H1 (cell line): ENCODE data around the gene PTPRC.

Experiments
- CBX8 ChIP-seq: fragments of 300-800, 300-1000 bp; sonication (generic); IDR thresholded peaks from 2 replicates; pipeline ENCODE4 v1.7.1; 2016; ENCODE audit warnings: low read depth, low read length, borderline replicate concordance
- EP300 ChIP-seq, 2 experiments: IDR thresholded peaks; 1 replicate in 1 of 2; 2 replicates in 1 of 2; pipeline ENCODE4 v1.6.1; 2011 to 2012; ENCODE audit warnings: low read depth in 2 of 2, low read length in 2 of 2, mild to moderate bottlenecking in 2 of 2, borderline replicate concordance in 1 of 2, inconsistent platforms in 1 of 2, moderate library complexity in 1 of 2
- EZH2 ChIP-seq: fragments of 200-600 bp; sonication (generic); IDR thresholded peaks from 2 replicates; pipeline ENCODE4 v1.7.1; 2012; ENCODE audit warnings: low read depth, mild to moderate bottlenecking, moderate library complexity, low read length, inconsistent platforms; ENCODE audit not compliant: severe bottlenecking
- NANOG ChIP-seq: IDR thresholded peaks from 2 replicates; pipeline ENCODE4 v1.6.1; 2011; ENCODE audit warnings: low read length, low read depth, mild to moderate bottlenecking, inconsistent platforms; ENCODE audit not compliant: insufficient read depth, poor library complexity, severe bottlenecking
- POLR2A ChIP-seq, 2 experiments: IDR thresholded peaks; 1 replicate in 1 of 2; 2 replicates in 1 of 2; pipeline ENCODE4 v1.6.1; 2011; ENCODE audit warnings: low read depth in 2 of 2, low read length in 2 of 2, mild to moderate bottlenecking in 2 of 2; ENCODE audit errors: control extremely low read depth in 1 of 2
- POLR2AphosphoS5 ChIP-seq: IDR thresholded peaks from 2 replicates; pipeline ENCODE4 v1.6.1; 2011; ENCODE audit warnings: low read depth, low read length
- RAD21 ChIP-seq, 2 experiments: IDR thresholded peaks in 1 of 2; conservative IDR thresholded peaks in 1 of 2; 2 replicates each; pipeline ENCODE4 v1.6.1; 2011; ENCODE audit warnings: low read depth in 2 of 2, low read length in 2 of 2, improper control_type of control experiment in 1 of 2, inconsistent platforms in 1 of 2, mild to moderate bottlenecking in 1 of 2, moderate library complexity in 1 of 2
- RBBP5 ChIP-seq: IDR thresholded peaks from 2 replicates; pipeline ENCODE4 v1.7.1; 2012; ENCODE audit warnings: low read depth, mild to moderate bottlenecking, inconsistent platforms, low read length, moderate library complexity, borderline replicate concordance
- RFX5 ChIP-seq: IDR thresholded peaks from 2 replicates; pipeline ENCODE4 v1.6.1; 2011; ENCODE audit warnings: low read depth, low read length, improper control_type of control experiment, borderline replicate concordance
- SIRT6 ChIP-seq: IDR thresholded peaks from one replicate; pipeline ENCODE4 v1.7.1; 2012; ENCODE audit warnings: low read length, inconsistent platforms
- SUZ12 ChIP-seq: fragments of 200-600 bp; sonication (generic); IDR thresholded peaks from 2 replicates; pipeline ENCODE4 v1.6.1; 2012; ENCODE audit warnings: mild to moderate bottlenecking, inconsistent platforms, low read length, moderate library complexity, mixed read lengths
- TBP ChIP-seq: IDR thresholded peaks from 2 replicates; pipeline ENCODE4 v1.6.1; 2011; ENCODE audit warnings: low read depth, low read length, improper control_type of control experiment
- ZNF274 ChIP-seq: IDR thresholded peaks from 2 replicates; pipeline ENCODE4 v1.7.0; 2012; ENCODE audit warnings: low read length, borderline replicate concordance; ENCODE audit errors: extremely low read depth
- TF ChIP-seq, protein P1 (sequence below), 3 experiments: IDR thresholded peaks; 1 replicate in 2 of 3; 2 replicates in 1 of 3; pipeline versions ENCODE4 v1.5.1 to v1.6.1; 2011; ENCODE audit warnings: low read length in 3 of 3, mild to moderate bottlenecking in 3 of 3, inconsistent platforms in 2 of 3, low read depth in 1 of 3, moderate library complexity in 1 of 3; ENCODE audit not compliant: insufficient read depth in 1 of 3; ENCODE audit errors: control extremely low read depth in 1 of 3

DNA sequence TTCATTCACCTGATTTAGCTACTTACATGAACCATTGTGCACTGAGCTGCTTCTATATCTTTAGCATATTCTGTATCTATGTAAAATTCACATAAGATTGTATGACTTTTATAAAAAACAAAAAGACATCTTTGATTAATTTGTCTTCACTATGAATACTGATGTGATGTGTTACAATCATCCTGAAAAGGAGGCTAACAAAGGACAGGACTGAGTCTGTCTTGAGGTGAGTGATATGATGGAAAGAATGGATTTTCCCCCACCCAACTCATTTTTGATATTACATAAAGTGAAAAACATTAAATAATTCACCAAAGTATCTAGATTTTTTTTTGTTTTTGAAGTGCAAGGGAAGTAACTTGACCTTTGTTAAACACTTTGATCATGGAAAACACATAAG is 9.8 kb downstream of the PTPRC start:
- TF ChIP-seq POLR2AphosphoS5 (no peak), NANOG (no peak), EZH2 (no peak), SUZ12 (no peak), TBP (no peak), POLR2A (IDR thresholded peaks at IDR 0.05; ENCODE audit: control extremely low read depth in 1 of 2, low read depth in 2 of 2, low read length in 2 of 2) (no peak), CBX8 (no peak), RBBP5 (no peak), SIRT6 (no peak), EP300 (IDR thresholded peaks at IDR 0.05; ENCODE audit: borderline replicate concordance in 1 of 2, low read depth in 2 of 2, low read length in 2 of 2) (no peak), ZNF274 (no peak), RFX5 (no peak), RAD21 (IDR thresholded peaks at IDR 0.05 in 1 of 2, conservative IDR thresholded peaks at IDR 0.05 in 1 of 2; ENCODE audit: low read depth in 2 of 2, low read length in 2 of 2) (no peak)
- TF ChIP-seq, protein P1, sequence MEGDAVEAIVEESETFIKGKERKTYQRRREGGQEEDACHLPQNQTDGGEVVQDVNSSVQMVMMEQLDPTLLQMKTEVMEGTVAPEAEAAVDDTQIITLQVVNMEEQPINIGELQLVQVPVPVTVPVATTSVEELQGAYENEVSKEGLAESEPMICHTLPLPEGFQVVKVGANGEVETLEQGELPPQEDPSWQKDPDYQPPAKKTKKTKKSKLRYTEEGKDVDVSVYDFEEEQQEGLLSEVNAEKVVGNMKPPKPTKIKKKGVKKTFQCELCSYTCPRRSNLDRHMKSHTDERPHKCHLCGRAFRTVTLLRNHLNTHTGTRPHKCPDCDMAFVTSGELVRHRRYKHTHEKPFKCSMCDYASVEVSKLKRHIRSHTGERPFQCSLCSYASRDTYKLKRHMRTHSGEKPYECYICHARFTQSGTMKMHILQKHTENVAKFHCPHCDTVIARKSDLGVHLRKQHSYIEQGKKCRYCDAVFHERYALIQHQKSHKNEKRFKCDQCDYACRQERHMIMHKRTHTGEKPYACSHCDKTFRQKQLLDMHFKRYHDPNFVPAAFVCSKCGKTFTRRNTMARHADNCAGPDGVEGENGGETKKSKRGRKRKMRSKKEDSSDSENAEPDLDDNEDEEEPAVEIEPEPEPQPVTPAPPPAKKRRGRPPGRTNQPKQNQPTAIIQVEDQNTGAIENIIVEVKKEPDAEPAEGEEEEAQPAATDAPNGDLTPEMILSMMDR (IDR thresholded peaks at IDR 0.05; ENCODE audit: control extremely low read depth in 1 of 3, insufficient read depth in 1 of 3, low read depth in 1 of 3, low read length in 3 of 3), result no peak
